ENCODE measurements around the gene NUBPL. TPM values are rescaled to one million over a fixed set of nuclear protein-coding genes. Genes with fewer than 3 reads are reported as not detected.

NUBPL gene
- total RNA-seq, 1 experiment from 2014 or later, result 11.6 TPM

- no peak for TF ChIP-seq USF2 (CRISPR knock-in tag; IDR thresholded peaks at IDR 0.05)
- no peak for TF ChIP-seq ZBTB21 (CRISPR knock-in tag; IDR thresholded peaks at IDR 0.05; ENCODE audit: borderline replicate concordance)
- TF ChIP-seq JAZF1 (CRISPR knock-in tag; IDR thresholded peaks at IDR 0.05), result no peak
- no peak for TF ChIP-seq GTF2I (CRISPR knock-in tag; conservative IDR thresholded peaks at IDR 0.05)
- no peak for TF ChIP-seq PRDM15 (CRISPR knock-in tag; IDR thresholded peaks at IDR 0.05)
- TF ChIP-seq ZNF512 (CRISPR knock-in tag; IDR thresholded peaks at IDR 0.05; ENCODE audit: borderline replicate concordance), result no peak
- TF ChIP-seq ZNF121 (CRISPR knock-in tag; IDR thresholded peaks at IDR 0.05), result no peak
- TF ChIP-seq OVOL2 (CRISPR knock-in tag; IDR thresholded peaks at IDR 0.05; ENCODE audit: borderline replicate concordance), result no peak
- TF ChIP-seq ZNF671 (CRISPR knock-in tag; IDR thresholded peaks at IDR 0.05), result no peak
- no peak for TF ChIP-seq E2F5 (CRISPR knock-in tag; IDR thresholded peaks at IDR 0.05)
- TF ChIP-seq ELF4 (CRISPR knock-in tag; IDR thresholded peaks at IDR 0.05; ENCODE audit: low read depth), result no peak
- no peak for TF ChIP-seq FOXP4 (CRISPR knock-in tag; IDR thresholded peaks at IDR 0.05)
Observed at GRCh38 chr14:31781578-31781977, 220.4 kb downstream of the NUBPL start (continued).

GRCh38 chr14:31785574-31785973 is 224.4 kb downstream of the NUBPL start:
- Mint-ChIP-seq H3K27ac (no peak overlapping the region), H3K36me3 (peaks cover 39% of the 10 kb centered on the region), H3K4me3 (no peak overlapping the region), H3K9me3 (peaks cover 72% of the 10 kb centered on the region), H3K4me1 (peaks cover 3% of the 10 kb centered on the region; the same call in 1 of the 2 replicates), H3K27me3 (ENCODE audit: low read depth) (no peaks in the 10 kb centered on the region)
- TF ChIP-seq E2F5 (CRISPR knock-in tag; IDR thresholded peaks at IDR 0.05), result no peak
- TF ChIP-seq NFE2L1 (CRISPR knock-in tag; IDR thresholded peaks at IDR 0.05), result no peak
- no peak for TF ChIP-seq ZBTB43 (CRISPR knock-in tag; IDR thresholded peaks at IDR 0.05)
- ChIA-PET CTCF (no interaction called here), POLR2A (no interaction called here)
- DNase-seq (ENCODE audit: low spot score) (no peak), ATAC-seq (no peak)

Data from WTC11 (cell line).